DND-41 (cell line): Measurements from ENCODE around the gene DCAF8L1.

ENCODE experiments used
- ATAC-seq: fragments of 200-7000 bp; cut with Tn5 transposase; 3 replicates; pipeline ENCODE4 v1.9.1; 2021; ENCODE audit warnings: low read depth; ENCODE audit not compliant: insufficient read depth
- DNase-seq: peaks from one replicate; pipeline ENCODE4 v3.0.0-alpha.2; 2020
- H2AFZ ChIP-seq: 2 replicates; pipeline ENCODE4 v1.6.0; 2012; ENCODE audit warnings: low read depth, low read length
- H3K27ac ChIP-seq: 2 replicates; pipeline ENCODE4 v1.5.1; 2012; ENCODE audit warnings: low read length, inconsistent platforms
- H3K27me3 ChIP-seq: fragments of 200-600 bp; sonication (generic); 2 replicates; pipeline ENCODE4 v1.6.0; 2012; ENCODE audit warnings: low read length, mild to moderate bottlenecking, inconsistent platforms; ENCODE audit not compliant: insufficient read depth, poor library complexity
- H3K36me3 ChIP-seq: 2 replicates; pipeline ENCODE4 v1.5.1; 2012; ENCODE audit warnings: low read length, inconsistent platforms; ENCODE audit not compliant: insufficient read depth
- H3K4me1 ChIP-seq: 2 replicates; pipeline ENCODE4 v1.5.1; 2012; ENCODE audit warnings: mild to moderate bottlenecking, low read length; ENCODE audit not compliant: insufficient read depth
- H3K4me2 ChIP-seq: 2 replicates; pipeline ENCODE4 v1.6.0; 2012; ENCODE audit warnings: mild to moderate bottlenecking, moderate library complexity, low read length, inconsistent platforms; ENCODE audit not compliant: insufficient read depth
- H3K4me3 ChIP-seq, 2 experiments: fragments of 200-600 bp in 1 of 2; shearing (Covaris generic) in 1 of 2; 2 replicates each; pipeline ENCODE4 v1.5.1; 2012 to 2016; ENCODE audit warnings: inconsistent platforms in 2 of 2, low read length in 2 of 2, mild to moderate bottlenecking in 2 of 2, low read depth in 1 of 2, moderate library complexity in 1 of 2
- H3K79me2 ChIP-seq: 2 replicates; pipeline ENCODE4 v1.6.0; 2012; ENCODE audit warnings: low read length, inconsistent platforms; ENCODE audit not compliant: insufficient read depth
- H3K9ac ChIP-seq: 2 replicates; pipeline ENCODE4 v1.6.0; 2012; ENCODE audit warnings: low read depth, mild to moderate bottlenecking, inconsistent platforms, low read length, moderate library complexity
- H3K9me3 ChIP-seq: 2 replicates; pipeline ENCODE4 v1.5.1; 2012; ENCODE audit warnings: low read length, moderate library complexity, mild to moderate bottlenecking, inconsistent platforms; ENCODE audit not compliant: insufficient read depth, severe bottlenecking
- H4K20me1 ChIP-seq: 2 replicates; pipeline ENCODE4 v1.6.0; 2012; ENCODE audit warnings: low read length; ENCODE audit not compliant: insufficient read depth
- CTCF ChIP-seq: IDR thresholded peaks from 2 replicates; pipeline ENCODE4 v1.5.1; 2012; ENCODE audit warnings: borderline replicate concordance, low read length, moderate library complexity, mild to moderate bottlenecking; ENCODE audit not compliant: poor library complexity, severe bottlenecking; ENCODE audit errors: extremely low read depth
- EZH2 ChIP-seq: IDR thresholded peaks from 3 replicates; pipeline ENCODE4 v1.6.1; 2012; ENCODE audit warnings: borderline replicate concordance, low read depth, mild to moderate bottlenecking, moderate library complexity, low read length, inconsistent platforms; ENCODE audit not compliant: severe bottlenecking

Gene DCAF8L1

GRCh38 chrX:27981349-27981748, at the start of gene DCAF8L1:
TSS of gene DCAF8L1 (minus strand) at chrX:27981449. CDS start at chrX:27981334, 115 bp downstream.
- DNase-seq, result no peak
- Histone ChIP-seq H3K9me3 (no peaks in the 10 kb centered on the region), H3K27me3 (no peaks in the 10 kb centered on the region), H3K79me2 (no peaks in the 10 kb centered on the region), H2AFZ (no peak within 1 kb of the TSS), H3K4me1 (peaks cover 7% of the 10 kb centered on the region; the same call in 1 of the 2 replicates), H3K27ac (no peak within 1 kb of the TSS), H3K36me3 (no peaks in the 10 kb centered on the region), H4K20me1 (no peaks in the 10 kb centered on the region), H3K9ac (no peak within 1 kb of the TSS), H3K4me3 (no peak within 1 kb of the TSS), H3K4me2 (no peak within 1 kb of the TSS)
- TF ChIP-seq EZH2, result no peak
- TF ChIP-seq CTCF, result no peak
- no peak for ATAC-seq

DNA sequence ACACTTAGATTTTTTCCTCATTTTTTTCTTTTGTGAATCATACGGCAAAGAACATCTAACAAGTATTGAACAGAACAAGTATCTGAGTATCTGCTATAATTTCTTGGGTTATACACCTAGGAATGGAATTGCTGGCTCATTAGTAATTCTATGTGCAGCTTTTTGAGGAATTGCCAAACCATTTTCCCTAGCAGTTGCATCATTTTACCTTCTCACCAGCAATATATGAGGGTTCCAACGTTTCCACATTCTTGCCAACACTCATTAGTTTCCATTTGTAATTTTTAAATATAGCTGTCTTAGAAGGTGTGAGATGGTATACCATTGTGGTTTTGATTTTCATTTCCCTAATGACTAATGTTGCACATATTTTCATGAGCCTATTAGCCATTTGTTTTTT, 41.1 kb upstream of the DCAF8L1 start:
- no peaks in the 10 kb centered on the region for H3K4me1 ChIP-seq

DNA sequence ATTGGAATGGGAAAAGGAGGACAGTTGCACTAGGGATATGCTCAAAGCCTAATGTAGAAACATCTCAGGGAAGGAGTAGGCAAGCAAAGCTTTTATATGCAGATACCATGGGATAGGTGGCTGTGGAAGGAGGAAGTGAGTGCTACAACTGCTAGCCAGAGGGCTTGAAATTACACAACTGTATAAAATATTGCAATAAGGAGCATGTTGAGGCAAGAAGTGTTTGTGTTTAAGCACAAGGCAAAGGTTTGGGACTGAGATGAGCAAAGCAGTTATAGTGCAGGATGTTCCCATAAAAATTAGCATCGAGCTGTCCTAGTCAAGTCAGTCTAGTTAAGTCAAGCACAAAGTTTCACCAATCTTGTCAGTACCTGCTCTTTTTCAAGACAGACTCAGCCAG, 35.6 kb upstream of the DCAF8L1 start:
- Histone ChIP-seq H3K9ac (no peak overlapping the region), H2AFZ (peak overlapping the region; percentile 7; the same call in 1 of the 2 replicates), H3K9me3 (no peaks in the 10 kb centered on the region), H3K27me3 (no peaks in the 10 kb centered on the region), H3K4me1 (no peaks in the 10 kb centered on the region), H3K4me3 (no peak overlapping the region), H3K36me3 (no peaks in the 10 kb centered on the region), H3K79me2 (no peaks in the 10 kb centered on the region), H3K4me2 (no peak overlapping the region), H3K27ac (no peak overlapping the region), H4K20me1 (no peaks in the 10 kb centered on the region)
- no peak for ATAC-seq
- no peak for DNase-seq
- no peak for TF ChIP-seq CTCF
- no peak for TF ChIP-seq EZH2

More for the DNA sequence above, 41.1 kb upstream of the DCAF8L1 start:
- ATAC-seq, result no peak
- Histone ChIP-seq H3K27me3 (no peaks in the 10 kb centered on the region), H3K4me2 (no peak overlapping the region), H3K79me2 (no peaks in the 10 kb centered on the region), H3K9ac (no peak overlapping the region), H3K4me3 (no peak overlapping the region), H4K20me1 (no peaks in the 10 kb centered on the region), H2AFZ (no peak overlapping the region), H3K27ac (no peak overlapping the region), H3K36me3 (no peaks in the 10 kb centered on the region), H3K9me3 (no peaks in the 10 kb centered on the region)
- no peak for TF ChIP-seq EZH2
- TF ChIP-seq CTCF, result no peak
- DNase-seq, result no peak

DNA sequence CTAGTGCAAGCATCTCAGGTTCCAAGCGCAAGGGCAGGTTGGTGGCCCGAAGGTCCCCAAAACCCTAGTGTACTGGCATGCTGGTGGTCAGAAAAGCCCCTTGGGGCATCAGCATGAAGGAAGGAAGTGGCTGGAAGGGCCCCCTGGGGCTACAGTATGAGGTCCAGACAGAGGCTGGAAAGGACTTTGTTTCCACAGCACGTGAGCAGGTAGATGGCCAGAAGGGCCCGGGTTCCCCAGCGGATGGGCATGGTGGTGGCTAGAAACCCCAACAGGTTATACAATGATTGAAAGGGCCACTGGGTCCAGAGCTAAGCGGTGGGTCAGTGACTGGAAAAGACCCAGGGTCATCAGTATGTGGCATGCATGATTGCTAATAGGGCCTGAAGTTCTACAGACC, 34.7 kb upstream of the DCAF8L1 start:
- Histone ChIP-seq H4K20me1 (no peaks in the 10 kb centered on the region), H3K4me1 (no peaks in the 10 kb centered on the region), H3K27ac (no peak overlapping the region), H3K9me3 (no peaks in the 10 kb centered on the region), H3K4me3 (no peak overlapping the region), H3K9ac (no peak overlapping the region), H2AFZ (no peak overlapping the region), H3K4me2 (no peak overlapping the region), H3K27me3 (no peaks in the 10 kb centered on the region), H3K79me2 (no peaks in the 10 kb centered on the region), H3K36me3 (no peaks in the 10 kb centered on the region)
- no peak for DNase-seq
- no peak for TF ChIP-seq CTCF
- TF ChIP-seq EZH2, result no peak
- no peak for ATAC-seq
